B cell (primary cell): Measurements from ENCODE around the gene TMEM131.

Experiments used
- CTCF ChIP-seq: fragments of 200-600 bp; IDR thresholded peaks from one replicate; pipeline ENCODE4 v1.8.0; 2022; ENCODE audit warnings: antibody characterized with exemption, mild to moderate bottlenecking
- EZH2 ChIP-seq: IDR thresholded peaks from 2 replicates; pipeline ENCODE4 v1.6.1; 2012; ENCODE audit warnings: borderline replicate concordance, low read depth, mild to moderate bottlenecking, moderate library complexity, low read length; ENCODE audit not compliant: insufficient read depth, poor library complexity, severe bottlenecking

GRCh38 chr2:97752342-97753334, 243.1 kb downstream of the TMEM131 start:
- TF ChIP-seq CTCF: no peak
- TF ChIP-seq EZH2: no peak
